Stimulated activated CD4-positive, alpha-beta T cell treated with anti-CD3 and anti-CD28 coated beads, TNF-alpha, amount 100 ng/mL, for 48 hours (primary cell): Measurements from ENCODE around the gene TAPBP.

ENCODE experiments used
- DNase-seq, 3 donors: peaks; one replicate each; pipeline ENCODE4 v3.0.0-alpha.2; 2020; ENCODE audit warnings: low read depth in 3 of 3

The TAPBP gene

GRCh38 chr6:33319939-33320314 is 6.0 kb upstream of the TAPBP start:
- no peak for DNase-seq

GRCh38 chr6:33318426-33319073 is 4.7 kb upstream of the TAPBP start:
- no peak for DNase-seq

GRCh38 chr6:33317669-33318425 is 4.0 kb upstream of the TAPBP start, which contains the start of gene ZBTB22:
TSS of gene ZBTB22 (minus strand) at chr6:33317744. CDS start at chr6:33316916, 828 bp downstream.
- DNase-seq = peak; percentile 91 to 98 (median 91)

- DNase-seq = peak in 1 of 3 donors; percentile 74
Observed at GRCh38 chr6:33317419-33317668, 3.5 kb upstream of the TAPBP start.

- DNase-seq = no peak
Observed at GRCh38 chr6:33316603-33317418, 2.9 kb upstream of the TAPBP start.

GRCh38 chr6:33315793-33316602 is 2.1 kb upstream of the TAPBP start:
- DNase-seq = no peak

- DNase-seq = no peak
Observed at GRCh38 chr6:33314943-33315792, 1.3 kb upstream of the TAPBP start.

- DNase-seq = peak in 1 of 3 donors; percentile 48
Observed at GRCh38 chr6:33314515-33314942, 651 bp upstream of the TAPBP start.

- DNase-seq = peak in 1 of 3 donors; percentile 40
Observed at GRCh38 chr6:33313105-33313708, 671 bp downstream of the TAPBP start.

GRCh38 chr6:33312361-33313104 is 1.3 kb downstream of the TAPBP start:
- DNase-seq = peak in 1 of 3 donors; percentile 80

- DNase-seq = no peak
Observed at GRCh38 chr6:33306356-33306755, 7.5 kb downstream of the TAPBP start.

- no peak for DNase-seq
Observed at GRCh38 chr6:33305052-33305451, 8.8 kb downstream of the TAPBP start.

- DNase-seq = no peak
Observed at GRCh38 chr6:33304216-33304615, 9.7 kb downstream of the TAPBP start.

- no peak for DNase-seq
Observed at GRCh38 chr6:33301877-33302276, 12.0 kb downstream of the TAPBP start.

- peak; percentile 88 to 91 (median 90) for DNase-seq
Observed at GRCh38 chr6:33299237-33299944, 14.5 kb downstream of the TAPBP start.

GRCh38 chr6:33298773-33299236 is 15.1 kb downstream of the TAPBP start, which contains the start of gene RGL2:
TSS of gene RGL2 (minus strand) at chr6:33298942. CDS start at chr6:33298610, 332 bp downstream.
- DNase-seq = peak in 1 of 3 donors; percentile 47

GRCh38 chr6:33297956-33298772 is 15.7 kb downstream of the TAPBP start:
- peak in 1 of 3 donors; percentile 48 for DNase-seq
